ENCODE measurements around the gene DCUN1D2.
"Not testable (repeated sequence)": the region's sequence is repeated elsewhere in the genome, so short reads cannot be mapped to it uniquely, and the experiment has no call there.

Gene DCUN1D2

DNA sequence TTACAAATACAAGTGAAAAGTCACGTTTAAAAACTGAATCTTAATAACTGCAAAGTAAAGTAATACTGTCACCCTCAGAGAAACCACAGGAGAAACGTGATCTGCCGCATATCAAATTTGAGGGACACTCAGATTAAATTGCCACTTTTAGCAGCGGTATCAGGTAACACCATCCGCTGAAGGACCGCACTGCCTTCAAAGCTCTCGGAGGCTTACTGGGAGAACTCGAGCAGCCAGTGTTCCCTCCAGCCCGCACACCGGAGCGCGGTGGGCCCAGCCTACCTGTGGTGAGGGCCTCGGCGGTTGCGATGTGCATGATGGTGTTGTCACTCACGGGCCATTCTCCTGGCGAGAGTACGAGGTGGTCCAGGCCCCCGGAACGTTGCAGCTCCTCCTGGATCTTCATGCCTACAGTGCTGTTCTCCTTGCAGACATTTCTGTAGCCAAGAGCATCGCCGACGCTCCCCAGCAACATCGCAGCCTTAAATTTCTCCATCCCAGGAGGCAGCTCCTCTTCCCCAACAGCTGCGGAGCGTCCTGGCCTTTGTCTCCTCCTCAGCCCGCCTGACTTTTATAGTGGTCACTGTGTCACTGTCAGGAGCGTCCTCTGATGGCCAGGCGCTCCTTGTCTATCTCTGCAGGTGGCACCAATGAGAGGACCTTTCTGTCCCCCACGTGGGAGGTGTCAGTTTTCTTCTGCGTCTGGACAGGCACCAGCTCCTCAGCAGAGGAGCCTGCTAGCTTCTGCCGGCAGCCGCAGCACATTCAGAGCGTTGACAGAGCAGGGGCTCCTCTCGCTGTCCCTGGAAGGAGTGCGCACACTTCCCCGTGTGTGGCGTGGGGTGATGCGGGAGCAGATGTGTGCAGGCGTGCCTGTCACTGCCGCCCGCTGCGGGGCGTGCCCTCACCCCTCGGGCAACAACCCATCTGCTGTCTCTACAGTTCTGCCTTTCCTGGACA, 37.3 kb downstream of the DCUN1D2 start, which contains the start of gene ADPRHL1:
ADPRHL1 (minus strand) TSS at position 547 of the 960 bp plus-strand sequence; CDS start at position 496, 51 bp downstream.
- no peak within 1 kb of the TSS for H3K27ac ChIP-seq
- TF ChIP-seq, protein P1, sequence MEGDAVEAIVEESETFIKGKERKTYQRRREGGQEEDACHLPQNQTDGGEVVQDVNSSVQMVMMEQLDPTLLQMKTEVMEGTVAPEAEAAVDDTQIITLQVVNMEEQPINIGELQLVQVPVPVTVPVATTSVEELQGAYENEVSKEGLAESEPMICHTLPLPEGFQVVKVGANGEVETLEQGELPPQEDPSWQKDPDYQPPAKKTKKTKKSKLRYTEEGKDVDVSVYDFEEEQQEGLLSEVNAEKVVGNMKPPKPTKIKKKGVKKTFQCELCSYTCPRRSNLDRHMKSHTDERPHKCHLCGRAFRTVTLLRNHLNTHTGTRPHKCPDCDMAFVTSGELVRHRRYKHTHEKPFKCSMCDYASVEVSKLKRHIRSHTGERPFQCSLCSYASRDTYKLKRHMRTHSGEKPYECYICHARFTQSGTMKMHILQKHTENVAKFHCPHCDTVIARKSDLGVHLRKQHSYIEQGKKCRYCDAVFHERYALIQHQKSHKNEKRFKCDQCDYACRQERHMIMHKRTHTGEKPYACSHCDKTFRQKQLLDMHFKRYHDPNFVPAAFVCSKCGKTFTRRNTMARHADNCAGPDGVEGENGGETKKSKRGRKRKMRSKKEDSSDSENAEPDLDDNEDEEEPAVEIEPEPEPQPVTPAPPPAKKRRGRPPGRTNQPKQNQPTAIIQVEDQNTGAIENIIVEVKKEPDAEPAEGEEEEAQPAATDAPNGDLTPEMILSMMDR (conservative IDR thresholded peaks at IDR 0.05) = no peak
- TF ChIP-seq ZFX (IDR thresholded peaks at IDR 0.05) = no peak

- TF ChIP-seq ZFX (IDR thresholded peaks at IDR 0.05) = no peak
- TF ChIP-seq, protein P1 (conservative IDR thresholded peaks at IDR 0.05) = no peak
- no peak overlapping the region for H3K27ac ChIP-seq
These were observed 38.0 kb downstream of the DCUN1D2 start for GRCh38 chr13:113452466-113452865.

GRCh38 chr13:113451951-113452421, 38.5 kb downstream of the DCUN1D2 start:
- H3K27ac ChIP-seq = no peak overlapping the region
- TF ChIP-seq ZFX (IDR thresholded peaks at IDR 0.05) = no peak
- TF ChIP-seq, protein P1 (conservative IDR thresholded peaks at IDR 0.05) = no peak

DNA sequence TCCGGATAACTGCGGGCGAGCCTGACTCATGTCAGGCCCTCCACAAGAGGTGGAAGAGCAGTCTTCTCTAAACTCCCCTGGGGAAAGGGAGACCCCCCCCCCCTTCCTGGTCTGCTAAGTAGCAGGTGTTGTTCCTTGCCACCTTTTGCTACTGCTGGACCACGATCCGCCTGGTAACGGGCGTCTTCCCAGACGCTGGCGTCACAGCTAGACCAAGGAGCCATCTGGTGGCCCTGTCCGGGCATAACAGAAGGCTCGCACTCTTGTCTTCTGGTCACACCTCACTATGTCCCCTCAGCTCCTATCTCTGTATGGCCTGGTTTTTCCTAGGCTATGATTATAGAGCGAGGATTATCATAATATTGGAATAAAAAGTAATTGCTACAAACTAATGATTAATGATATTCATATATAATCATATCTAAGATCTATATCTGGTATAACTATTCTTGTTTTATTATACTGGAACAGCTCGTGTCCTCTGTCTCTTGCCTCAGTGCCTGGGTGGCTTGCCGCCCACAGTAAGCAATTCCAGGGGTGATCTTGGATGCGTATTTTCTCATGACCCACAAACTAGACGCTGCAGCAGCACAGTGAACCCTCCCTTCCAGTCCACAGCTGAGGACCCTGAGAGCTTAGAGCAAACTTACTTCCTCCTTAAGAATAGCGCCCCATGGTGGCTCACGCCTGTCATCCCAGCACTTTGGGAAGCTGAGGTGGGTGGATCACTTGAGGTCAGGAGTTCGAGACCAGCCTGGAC, 39.5 kb downstream of the DCUN1D2 start:
- TF ChIP-seq, protein P1 (conservative IDR thresholded peaks at IDR 0.05) = peak; percentile 69
- H3K27ac ChIP-seq = not testable (repeated sequence)

DNA sequence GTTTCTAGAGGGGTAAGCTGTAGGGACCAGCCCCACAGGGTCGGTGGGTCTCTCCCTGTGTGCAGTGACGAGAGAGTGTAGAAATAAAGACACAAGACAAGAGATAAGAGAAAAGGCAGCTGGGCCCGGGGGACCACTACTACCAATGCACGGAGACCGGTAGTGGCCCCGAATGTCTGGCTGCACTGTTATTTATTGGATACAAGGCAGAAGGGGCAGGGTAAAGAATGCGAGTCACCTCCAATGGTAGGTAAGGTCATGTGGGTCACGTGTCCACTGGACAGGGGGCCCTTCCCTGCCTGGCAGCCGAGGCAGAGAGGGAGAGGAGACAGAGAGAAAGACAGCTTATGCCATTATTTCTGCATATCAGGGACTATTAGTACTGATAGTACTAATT, 40.2 kb downstream of the DCUN1D2 start:
- H3K27ac ChIP-seq = peak overlapping the region; percentile 95

DNA sequence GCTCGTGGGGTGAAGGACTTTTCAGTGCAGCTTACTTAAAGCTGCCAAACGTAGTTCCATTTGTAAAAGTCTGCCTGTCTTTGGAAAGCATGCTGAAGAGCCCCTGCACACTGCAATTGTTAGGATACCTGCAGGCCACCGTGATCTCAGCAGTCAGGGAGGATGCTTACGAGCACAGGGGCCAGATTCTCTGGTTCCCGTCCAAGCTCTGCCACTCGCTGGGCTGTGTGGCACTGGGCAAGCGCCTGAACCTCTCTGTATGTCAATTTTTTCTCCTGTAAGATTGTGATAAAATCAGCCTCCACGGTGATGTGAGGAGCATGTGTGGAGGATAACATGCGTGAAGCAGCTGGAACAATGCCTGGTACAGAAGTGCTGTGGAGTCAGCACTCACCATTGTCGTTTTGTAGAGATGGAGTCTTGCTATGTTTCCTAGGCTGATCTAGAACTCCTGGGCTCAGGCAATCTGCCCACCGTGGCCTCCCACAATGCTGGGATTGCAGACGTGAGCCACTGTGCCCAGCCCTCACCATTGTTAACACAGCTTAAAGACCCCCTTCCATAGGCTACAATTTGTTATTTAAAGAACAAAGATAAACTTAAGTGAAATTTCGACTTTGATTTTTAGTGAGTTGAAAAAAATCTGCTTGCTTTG, 40.7 kb downstream of the DCUN1D2 start:
- H3K27ac ChIP-seq = peak overlapping the region; percentile 95
- TF ChIP-seq, protein P1 (conservative IDR thresholded peaks at IDR 0.05) = no peak
- no peak for TF ChIP-seq ZFX (IDR thresholded peaks at IDR 0.05)

DNA sequence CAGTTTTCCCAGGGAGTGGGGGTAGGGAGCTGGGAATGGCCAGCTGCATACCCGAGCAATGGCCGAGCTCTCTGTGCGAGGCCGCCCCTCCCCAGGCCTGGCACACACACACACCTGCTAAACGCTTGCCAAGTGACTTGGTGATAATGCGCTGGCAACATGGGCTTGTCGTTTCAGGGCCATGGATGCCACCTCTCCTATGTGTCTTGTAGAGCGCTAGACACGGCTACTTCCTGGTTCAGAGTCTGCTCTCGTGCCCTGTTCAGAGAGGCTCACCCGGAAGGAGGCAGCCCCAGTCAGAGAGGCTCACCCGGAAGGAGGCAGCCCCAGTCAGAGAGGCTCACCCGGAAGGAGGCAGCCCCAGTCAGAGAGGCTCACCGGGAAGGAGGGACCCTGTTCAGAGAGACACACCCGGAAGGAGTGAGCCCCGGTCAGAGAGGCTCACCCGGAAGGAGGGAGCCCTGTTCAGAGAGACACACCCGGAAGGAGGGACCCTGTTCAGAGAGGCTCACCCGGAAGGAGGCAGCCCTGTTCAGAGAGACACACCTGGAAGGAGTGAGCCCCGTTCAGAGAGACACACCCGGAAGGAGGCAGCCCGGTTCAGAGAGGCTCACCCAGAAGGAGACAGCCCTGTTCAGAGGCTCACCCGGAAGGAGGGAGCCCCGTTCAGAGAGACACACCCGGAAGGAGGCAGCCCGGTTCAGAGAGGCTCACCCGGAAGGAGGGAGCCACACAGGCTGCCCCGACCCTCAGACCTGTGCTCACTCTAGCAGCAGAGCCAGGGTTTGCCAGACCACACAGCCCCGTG, 41.4 kb downstream of the DCUN1D2 start:
- peak overlapping the region; percentile 95 for H3K27ac ChIP-seq
- TF ChIP-seq ZFX (IDR thresholded peaks at IDR 0.05) = no peak; the same call in 1 of the 2 replicates
- TF ChIP-seq, protein P1 (conservative IDR thresholded peaks at IDR 0.05) = no peak
